Measurements from ENCODE around the gene UBE2N. TPM values are rescaled to one million over a fixed set of nuclear protein-coding genes. Genes with fewer than 3 reads are reported as not detected.
"Not testable (repeated sequence)": the region's sequence is repeated elsewhere in the genome, so short reads cannot be mapped to it uniquely, and the experiment has no call there.

The UBE2N gene
- total RNA-seq, 2 experiments from 2014 or later: 177 TPM

DNA sequence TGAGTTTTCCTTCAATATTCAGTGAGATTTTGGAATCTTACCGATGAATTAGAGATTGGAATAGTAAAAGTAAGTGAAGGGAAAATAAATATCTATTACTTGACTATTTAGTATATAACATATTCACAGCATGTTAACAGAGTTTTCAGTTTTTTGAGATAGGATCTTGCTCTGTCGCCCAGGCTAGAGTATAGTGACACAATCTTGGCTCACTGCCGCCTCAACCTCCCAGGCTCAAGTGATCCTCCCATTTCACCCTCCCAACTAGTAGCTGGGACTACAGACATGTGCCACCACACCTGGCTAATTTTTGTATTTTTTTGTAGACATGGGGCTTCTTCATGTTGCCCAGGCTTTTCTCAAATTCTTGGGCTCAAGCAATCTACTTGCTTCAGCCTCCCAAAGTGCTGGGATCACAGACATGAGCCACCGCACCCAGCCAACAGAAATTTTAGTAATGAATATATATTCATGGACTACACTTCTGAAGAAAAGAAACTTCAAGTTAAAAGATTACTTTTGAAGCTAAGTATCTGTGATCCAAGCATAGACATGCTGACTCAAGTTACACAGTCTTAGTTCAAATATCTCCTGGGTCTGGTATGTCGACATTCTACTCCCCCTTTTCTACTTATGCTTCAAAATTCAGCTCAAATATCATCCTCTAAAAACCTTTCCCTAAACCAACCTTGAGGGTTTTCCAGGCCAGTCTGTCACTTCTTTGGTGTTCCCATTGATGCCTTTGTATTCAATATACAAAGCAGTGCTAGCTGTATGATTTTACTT is 13.8 kb downstream of the UBE2N start:
- intact Hi-C loops (cut with micrococcal nuclease): no loop called here
- H3K36me3 Mint-ChIP-seq: peaks cover 2% of the 10 kb centered on the region
- peaks cover 77% of the 10 kb centered on the region for H3K4me1 Mint-ChIP-seq (ENCODE audit: low read depth)
- no peaks in the 10 kb centered on the region for H3K9me3 Mint-ChIP-seq
- no peak for DNase-seq
- no peak overlapping the region for H3K4me3 Mint-ChIP-seq
- POLR2A ChIA-PET: interaction anchor here (0.5 to 1.0 kb wide), 3 partner anchors 8 to 43 kb away, joined by 3 read pairs; no protein-coding TSS in a partner anchor
- H3K27me3 Mint-ChIP-seq: no peaks in the 10 kb centered on the region
- CTCF ChIA-PET: interaction anchor here (1.0 to 1.7 kb wide), 2 partner anchors 8 to 17 kb away, joined by 3 to 9 read pairs; no protein-coding TSS in a partner anchor
- no peak overlapping the region for H3K27ac Mint-ChIP-seq

DNA sequence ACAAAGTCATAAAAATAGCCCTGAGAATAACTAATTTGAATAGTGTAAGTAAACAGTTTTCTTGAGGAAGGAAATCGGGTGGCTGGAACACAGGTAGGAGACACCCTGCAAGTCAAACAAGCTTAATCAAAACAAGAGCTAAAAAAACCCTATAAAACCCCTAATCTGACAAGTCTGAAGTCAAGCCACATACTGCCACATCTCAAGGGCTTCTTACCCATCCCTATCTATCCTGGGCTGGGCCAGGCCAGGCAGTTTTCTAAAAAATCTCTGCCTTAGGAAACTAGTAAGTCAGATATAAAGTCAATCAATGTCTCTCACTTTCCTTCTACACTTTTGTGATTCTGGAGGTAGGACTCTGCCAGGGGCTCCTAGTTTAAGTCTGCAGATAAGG is 15.3 kb downstream of the UBE2N start:
- ChIA-PET CTCF (interaction anchor here (0.9 to 1.5 kb wide), 4 partner anchors 8 to 439 kb away, joined by 3 to 8 read pairs (median 4); no protein-coding TSS in a partner anchor), POLR2A (interaction anchor here (0.7 to 0.8 kb wide), 2 partner anchors 8 to 1646 kb away, joined by 3 read pairs; no protein-coding TSS in a partner anchor)
- intact Hi-C loops (cut with micrococcal nuclease): no loop called here
- peaks cover 2% of the 10 kb centered on the region for H3K36me3 Mint-ChIP-seq
- no peaks in the 10 kb centered on the region for H3K27me3 Mint-ChIP-seq
- peaks cover 83% of the 10 kb centered on the region for H3K4me1 Mint-ChIP-seq (ENCODE audit: low read depth)
- no peaks in the 10 kb centered on the region for H3K9me3 Mint-ChIP-seq
- no peak for DNase-seq
- H3K4me3 Mint-ChIP-seq: no peak overlapping the region
- peak overlapping the region; percentile 66 for H3K27ac Mint-ChIP-seq

GRCh38 chr12:93425736-93426411 is 15.9 kb downstream of the UBE2N start:
- no peak overlapping the region for H3K4me3 Mint-ChIP-seq
- CTCF ChIA-PET: interaction anchor here (1.0 to 1.5 kb wide), 4 partner anchors 9 to 439 kb away, joined by 3 to 8 read pairs (median 4); no protein-coding TSS in a partner anchor
- peaks cover 2% of the 10 kb centered on the region for H3K36me3 Mint-ChIP-seq
- no peaks in the 10 kb centered on the region for H3K27me3 Mint-ChIP-seq
- DNase-seq: no peak
- POLR2A ChIA-PET: interaction anchor here (0.7 to 2.0 kb wide), 3 partner anchors 9 to 1646 kb away, joined by 3 to 6 read pairs (median 3); no protein-coding TSS in a partner anchor
- no peaks in the 10 kb centered on the region for H3K9me3 Mint-ChIP-seq
- intact Hi-C loops (cut with micrococcal nuclease): no loop called here
- peak overlapping the region; percentile 66 for H3K27ac Mint-ChIP-seq
- peaks cover 83% of the 10 kb centered on the region for H3K4me1 Mint-ChIP-seq (ENCODE audit: low read depth)

GRCh38 chr12:93422050-93422449 is 19.7 kb downstream of the UBE2N start:
- H3K4me3 Mint-ChIP-seq: no peak overlapping the region
- H3K27ac Mint-ChIP-seq: peak overlapping the region; percentile 21

GRCh38 chr12:93419388-93420034 is 22.2 kb downstream of the UBE2N start:
- ChIA-PET CTCF (interaction anchor here (0.6 to 3.6 kb wide), 40 partner anchors 9 to 879 kb away, joined by 3 to 72 read pairs (median 5); partner anchors contain the start of genes EEA1, MRPL42 and UBE2N), POLR2A (interaction anchor here (0.7 to 2.5 kb wide), 10 partner anchors 12 to 509 kb away, joined by 3 to 28 read pairs (median 4); no protein-coding TSS in a partner anchor)

More at GRCh38 chr12:93422050-93422449, 19.7 kb downstream of the UBE2N start:
- intact Hi-C loops (cut with micrococcal nuclease): loop anchor here (5.0 kb wide), 1 partner anchor 510 kb away; no protein-coding TSS in a partner anchor
- ChIA-PET POLR2A (interaction anchor here (0.9 to 1.9 kb wide), 2 partner anchors 14 to 19 kb away, joined by 3 to 6 read pairs; no protein-coding TSS in a partner anchor), CTCF (interaction anchor here (0.9 to 1.6 kb wide), 4 partner anchors 14 to 680 kb away, joined by 3 to 5 read pairs (median 3); no protein-coding TSS in a partner anchor)
- no peaks in the 10 kb centered on the region for H3K36me3 Mint-ChIP-seq
- DNase-seq: no peak
- peaks cover 84% of the 10 kb centered on the region for H3K4me1 Mint-ChIP-seq (ENCODE audit: low read depth)
- H3K27me3 Mint-ChIP-seq: no peaks in the 10 kb centered on the region
- no peaks in the 10 kb centered on the region for H3K9me3 Mint-ChIP-seq

GRCh38 chr12:93417967-93418480 is 23.7 kb downstream of the UBE2N start:
- no peaks in the 10 kb centered on the region for H3K27me3 Mint-ChIP-seq
- H3K36me3 Mint-ChIP-seq: peaks cover 3% of the 10 kb centered on the region
- ChIA-PET POLR2A (no interaction called here), CTCF (interaction anchor here (1.0 to 3.6 kb wide), 2 partner anchors 19 to 684 kb away, joined by 3 to 72 read pairs; no protein-coding TSS in a partner anchor)
- H3K4me1 Mint-ChIP-seq (ENCODE audit: low read depth): peaks cover 83% of the 10 kb centered on the region
- no peaks in the 10 kb centered on the region for H3K9me3 Mint-ChIP-seq
- H3K4me3 Mint-ChIP-seq: no peak overlapping the region
- no peak overlapping the region for H3K27ac Mint-ChIP-seq
- intact Hi-C loops (cut with micrococcal nuclease): loop anchor here (5.0 kb wide), 3 partner anchors 391 to 684 kb away; no protein-coding TSS in a partner anchor
- no peak for DNase-seq

More at GRCh38 chr12:93419388-93420034, 22.2 kb downstream of the UBE2N start:
- DNase-seq: no peak
- Mint-ChIP-seq H3K4me3 (no peak overlapping the region), H3K4me1 (ENCODE audit: low read depth) (peaks cover 85% of the 10 kb centered on the region), H3K27ac (no peak overlapping the region), H3K36me3 (peaks cover 1% of the 10 kb centered on the region), H3K9me3 (no peaks in the 10 kb centered on the region), H3K27me3 (no peaks in the 10 kb centered on the region)
- intact Hi-C loops (cut with micrococcal nuclease): loop anchor here (2.0 to 5.0 kb wide), 8 partner anchors 17 to 683 kb away; no protein-coding TSS in a partner anchor

- intact Hi-C loops (cut with micrococcal nuclease): loop anchor here (1.0 to 5.0 kb wide), 4 partner anchors 8 to 686 kb away; no protein-coding TSS in a partner anchor
- H3K4me1 Mint-ChIP-seq (ENCODE audit: low read depth): peaks cover 80% of the 10 kb centered on the region
- H3K36me3 Mint-ChIP-seq: peaks cover 7% of the 10 kb centered on the region
- CTCF ChIA-PET: interaction anchor here (0.7 to 2.0 kb wide), 9 partner anchors 19 to 686 kb away, joined by 3 to 10 read pairs (median 4); no protein-coding TSS in a partner anchor
- DNase-seq: no peak
- H3K9me3 Mint-ChIP-seq: no peaks in the 10 kb centered on the region
- H3K27me3 Mint-ChIP-seq: no peaks in the 10 kb centered on the region
- no peak overlapping the region for H3K4me3 Mint-ChIP-seq
- POLR2A ChIA-PET: interaction anchor here (0.8 to 0.9 kb wide), 2 partner anchors 23 to 28 kb away, joined by 3 read pairs; no protein-coding TSS in a partner anchor
- H3K27ac Mint-ChIP-seq: peak overlapping the region; percentile 60
Observed at GRCh38 chr12:93415723-93416464, 25.9 kb downstream of the UBE2N start.

DNA sequence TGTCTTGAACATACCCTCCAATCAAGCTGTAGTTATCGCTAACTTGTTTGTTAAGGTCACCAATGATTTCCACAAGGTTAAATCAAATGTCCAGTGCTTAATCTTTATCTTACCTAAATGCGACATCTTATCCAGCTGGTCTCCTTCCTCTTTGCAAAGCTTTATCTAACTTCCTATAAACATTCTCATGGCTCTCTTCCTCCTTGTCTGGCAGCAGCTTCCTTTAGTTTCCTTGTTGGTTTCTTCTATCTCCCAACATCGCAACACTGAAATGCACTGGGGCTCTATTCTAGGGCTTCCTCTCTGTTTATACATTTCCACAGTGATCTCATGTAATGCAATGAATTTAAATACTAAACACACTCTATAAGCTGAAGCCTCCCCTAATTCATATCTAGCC is 28.7 kb downstream of the UBE2N start:
- intact Hi-C loops (cut with micrococcal nuclease): no loop called here
- no peak for DNase-seq
- Mint-ChIP-seq H3K4me1 (ENCODE audit: low read depth) (peaks cover 74% of the 10 kb centered on the region), H3K27me3 (no peaks in the 10 kb centered on the region), H3K27ac (no peak overlapping the region), H3K9me3 (no peaks in the 10 kb centered on the region), H3K36me3 (peaks cover 19% of the 10 kb centered on the region), H3K4me3 (no peak overlapping the region)
- ChIA-PET CTCF (interaction anchor here (1.7 to 2.0 kb wide), 2 partner anchors 16 to 316 kb away, joined by 6 to 11 read pairs; no protein-coding TSS in a partner anchor), POLR2A (no interaction called here)

DNA sequence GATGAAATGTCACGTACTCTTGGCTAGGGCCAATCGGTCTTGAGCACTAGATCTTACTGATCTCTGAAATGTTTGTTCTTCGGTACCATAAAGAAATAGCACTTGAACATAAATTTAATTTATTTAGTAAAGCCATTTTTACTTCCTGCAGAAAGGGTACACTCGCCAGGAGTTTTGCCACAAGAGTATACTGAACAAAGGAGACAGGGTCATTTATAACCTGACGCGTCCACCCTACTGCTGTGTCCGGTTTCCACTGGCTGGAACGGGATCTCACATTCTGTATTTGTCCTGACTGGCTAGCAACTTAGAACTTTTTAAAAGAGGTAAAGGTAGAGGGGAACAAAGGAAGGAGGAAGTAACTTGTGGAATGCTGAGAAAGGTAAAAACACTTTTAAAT is 29.4 kb downstream of the UBE2N start:
- H3K27me3 Mint-ChIP-seq; H3K4me3 Mint-ChIP-seq; DNase-seq; H3K27ac Mint-ChIP-seq; intact Hi-C loops (cut with micrococcal nuclease); H3K9me3 Mint-ChIP-seq; POLR2A ChIA-PET: not testable (repeated sequence)
- peaks cover 78% of the 10 kb centered on the region for H3K4me1 Mint-ChIP-seq (ENCODE audit: low read depth)
- peaks cover 21% of the 10 kb centered on the region for H3K36me3 Mint-ChIP-seq
- CTCF ChIA-PET: interaction anchor here (2.0 kb wide), 1 partner anchor 16 kb away, joined by 11 read pairs; no protein-coding TSS in a partner anchor

GRCh38 chr12:93411060-93411459 is 30.7 kb downstream of the UBE2N start:
- H3K9me3 Mint-ChIP-seq; H3K27me3 Mint-ChIP-seq; DNase-seq; intact Hi-C loops (cut with micrococcal nuclease); POLR2A ChIA-PET; H3K4me3 Mint-ChIP-seq: not testable (repeated sequence)
- Mint-ChIP-seq H3K27ac (peak overlapping the region; percentile 47), H3K36me3 (peaks cover 28% of the 10 kb centered on the region), H3K4me1 (ENCODE audit: low read depth) (peaks cover 71% of the 10 kb centered on the region)
- CTCF ChIA-PET: interaction anchor here (0.6 to 5.9 kb wide), 7 partner anchors 9 to 424 kb away, joined by 3 to 43 read pairs (median 4); no protein-coding TSS in a partner anchor
